ENCODE data around the gene HYAL3. TPM values are rescaled to one million over a fixed set of nuclear protein-coding genes. Genes with fewer than 3 reads are reported as not detected.

HYAL3 gene
- total and polyA plus RNA-seq, 2 of the 13 experiments (the other 11 are each of a cell fraction or from before 2014, with no cell fraction given): 5.5 to 10.4 TPM

GRCh38 chr3:50274371-50275104 lies 24.7 kb downstream of the HYAL3 start:
- ChIA-PET POLR2A (interaction anchor here (0.6 to 1.5 kb wide), 3 partner anchors 9 to 15 kb away, joined by 3 to 4 read pairs (median 3); no protein-coding TSS in a partner anchor), CTCF (ENCODE audit: low intra/inter-chr PET ratio, low total read pairs) (interaction anchor here (1.9 to 6.4 kb wide), 3 partner anchors 15 to 50 kb away, joined by 10 to 81 read pairs (median 63); no protein-coding TSS in a partner anchor)
- Histone ChIP-seq H3K27ac (ENCODE audit: extremely low read length, insufficient read depth, low read length) (peak overlapping the region; percentile 18), H3K27me3 (ENCODE audit: control insufficient read depth in 1 of 2, insufficient read depth in 2 of 2, low read length in 2 of 2) (no peaks in the 10 kb centered on the region; a peak in 1 of 5 replicates), H3K9me3 (ENCODE audit: low read length) (no peaks in the 10 kb centered on the region), H3K4me1 (ENCODE audit: insufficient read depth, low read length) (peaks cover 57% of the 10 kb centered on the region), H3K4me3 (replicated peaks in 1 of 3; ENCODE audit: insufficient read depth in 1 of 3, low read depth in 2 of 3, low read length in 3 of 3) (no peak overlapping the region), H4K20me1 (ENCODE audit: insufficient read depth, low read length) (no peaks in the 10 kb centered on the region; the same call in 1 of the 2 replicates), H3K9ac (ENCODE audit: insufficient read depth, low read depth, low read length) (no peak overlapping the region), H3K36me3 (replicated peaks in 1 of 2; ENCODE audit: control insufficient read depth in 1 of 2, insufficient read depth in 2 of 2, low read length in 2 of 2) (peaks cover 14 to 30% of the 10 kb centered on the region in 2 experiments), H2AFZ (ENCODE audit: low read length) (no peak overlapping the region), H3K4me2 (ENCODE audit: low read depth, low read length) (no peak overlapping the region), H3K79me2 (ENCODE audit: insufficient read depth, low read length) (peaks cover 28% of the 10 kb centered on the region)
- WGBS (ENCODE audit: low lambda C conversion rate): 89% methylated on average over 23 of the region's 26 CpGs
- FAIRE-seq: peak; percentile 21
- BruUV-seq (replicated peaks): no TSS peak
- in situ Hi-C loops (cut with HindIII; ENCODE audit: extremely low pct_ligation_motif_present, low pct_unique_long_range_greater_than_20kb): loop anchor here (5.0 to 10.0 kb wide), 2 partner anchors 47 to 80 kb away; partner anchors contain the start of gene GNAT1
- ATAC-seq: peak; percentile 4; the same call in 1 of the 3 replicates
- intact Hi-C loops (cut with micrococcal nuclease; ENCODE audit: unreplicated experiment): loop anchor here (1.0 to 5.0 kb wide), 3 partner anchors 47 to 82 kb away; partner anchors contain the start of gene GNAT1
- DNase-seq (ENCODE audit: low spot score): peak; percentile 60
- no peak for TF ChIP-seq GABPA (IDR thresholded peaks at IDR 0.05; ENCODE audit: low read depth, low read length)
- peak; percentile 36; the same call in 1 of the 2 replicates for TF ChIP-seq GABPA (CRISPR knock-in tag; IDR thresholded peaks at IDR 0.05; ENCODE audit: low read depth)
- TF ChIP-seq RBM22 (optimal IDR thresholded peaks at IDR 0.05; ENCODE audit: low read length): peak; percentile 74
- no peak; the same call in 1 of the 2 replicates for TF ChIP-seq MYC (CRISPR knock-in tag; IDR thresholded peaks at IDR 0.05; ENCODE audit: borderline replicate concordance)
- no peak for TF ChIP-seq ZNF451 (CRISPR knock-in tag; IDR thresholded peaks at IDR 0.05)
- no peak for TF ChIP-seq CBFB (CRISPR knock-in tag; IDR thresholded peaks at IDR 0.05)
- no peak for TF ChIP-seq PTBP1 (IDR thresholded peaks at IDR 0.05; ENCODE audit: low read depth, low read length, poor library complexity, severe bottlenecking)
- TF ChIP-seq ZFP1 (CRISPR knock-in tag; IDR thresholded peaks at IDR 0.05): no peak
- TF ChIP-seq CENPX (CRISPR knock-in tag; IDR thresholded peaks at IDR 0.05): no peak
- TF ChIP-seq ZNF256 (CRISPR knock-in tag; conservative IDR thresholded peaks at IDR 0.05): no peak
- TF ChIP-seq ZNF841 (CRISPR knock-in tag; IDR thresholded peaks at IDR 0.05; ENCODE audit: borderline replicate concordance): no peak
- no peak for TF ChIP-seq SOX6 (IDR thresholded peaks at IDR 0.05)
- no peak for TF ChIP-seq SOX6 (CRISPR knock-in tag; IDR thresholded peaks at IDR 0.05)
- no peak for TF ChIP-seq NR2F6 (IDR thresholded peaks at IDR 0.05)
- no peak for TF ChIP-seq NR2F6 (CRISPR knock-in tag; IDR thresholded peaks at IDR 0.05)
- TF ChIP-seq HOXA3 (CRISPR knock-in tag; IDR thresholded peaks at IDR 0.05): peak; percentile 53; the same call in 1 of the 2 replicates
- no peak for TF ChIP-seq PLSCR1 (CRISPR knock-in tag; IDR thresholded peaks at IDR 0.05; ENCODE audit: borderline replicate concordance)
- no peak for TF ChIP-seq SUZ12 (IDR thresholded peaks at IDR 0.05; ENCODE audit: low read depth, low read length)
- TF ChIP-seq SCMH1 (CRISPR knock-in tag; IDR thresholded peaks at IDR 0.05; ENCODE audit: borderline replicate concordance): no peak
- TF ChIP-seq ZBTB20 (CRISPR knock-in tag; IDR thresholded peaks at IDR 0.05; ENCODE audit: borderline replicate concordance, low read depth): no peak
- TF ChIP-seq KLF11 (CRISPR knock-in tag; IDR thresholded peaks at IDR 0.05): no peak
- TF ChIP-seq, protein P1, sequence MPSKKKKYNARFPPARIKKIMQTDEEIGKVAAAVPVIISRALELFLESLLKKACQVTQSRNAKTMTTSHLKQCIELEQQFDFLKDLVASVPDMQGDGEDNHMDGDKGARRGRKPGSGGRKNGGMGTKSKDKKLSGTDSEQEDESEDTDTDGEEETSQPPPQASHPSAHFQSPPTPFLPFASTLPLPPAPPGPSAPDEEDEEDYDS (CRISPR knock-in tag; IDR thresholded peaks at IDR 0.05): no peak
- TF ChIP-seq ZNF350 (CRISPR knock-in tag; IDR thresholded peaks at IDR 0.05; ENCODE audit: borderline replicate concordance, low read depth): no peak
- TF ChIP-seq HOXA5 (CRISPR knock-in tag; IDR thresholded peaks at IDR 0.05): no peak
- no peak for TF ChIP-seq ZNF614 (CRISPR knock-in tag; IDR thresholded peaks at IDR 0.05; ENCODE audit: borderline replicate concordance)
- 0 out of 2 replicates have a peak, but pooled peaks have one; percentile 24 for TF ChIP-seq MAZ (IDR thresholded peaks at IDR 0.05; ENCODE audit: borderline replicate concordance, low read depth, low read length)
- no peak for TF ChIP-seq MAZ (CRISPR knock-in tag; IDR thresholded peaks at IDR 0.05; ENCODE audit: low read depth)
